CD4-positive, CD25-positive, alpha-beta regulatory T cell (primary cell): Measurements from ENCODE around the gene RGS19. TPM values are rescaled to one million over a fixed set of nuclear protein-coding genes. Genes with fewer than 3 reads are reported as not detected.
"Not testable (repeated sequence)": the region's sequence is repeated elsewhere in the genome, so short reads cannot be mapped to it uniquely, and the experiment has no call there.

Experiments
- ATAC-seq, 2 donors: fragments of 150-1000 bp; cut with Tn5 transposase; one replicate each; pipeline ENCODE4 v1.10.0; 2021; ENCODE audit warnings: low read depth in 2 of 2, moderate number of reproducible peaks in 2 of 2, moderate library complexity in 1 of 2
- DNase-seq, 3 donors: peaks; one replicate each; pipeline versions ENCODE4 v3.0.0 to v3.0.0-alpha.2; 2012 to 2022; ENCODE audit warnings: mixed read lengths in 1 of 3
- H3K27ac ChIP-seq: one replicate; pipeline ENCODE4 v1.7.0; 2013; ENCODE audit warnings: mild to moderate bottlenecking, low read length; ENCODE audit not compliant: insufficient read depth, poor library complexity, severe bottlenecking
- H3K27me3 ChIP-seq: one replicate; pipeline ENCODE4 v1.7.0; 2013; ENCODE audit warnings: low read length; ENCODE audit not compliant: control insufficient read depth, insufficient read depth
- H3K36me3 ChIP-seq: one replicate; pipeline ENCODE4 v1.7.0; 2013; ENCODE audit warnings: mild to moderate bottlenecking, low read length, moderate library complexity; ENCODE audit not compliant: control insufficient read depth, insufficient read depth
- H3K4me1 ChIP-seq: 2 replicates; pipeline ENCODE4 v1.7.0; 2013; ENCODE audit warnings: mild to moderate bottlenecking, low read length; ENCODE audit not compliant: insufficient read depth, control insufficient read depth, poor library complexity, severe bottlenecking
- H3K4me3 ChIP-seq: one replicate; pipeline ENCODE4 v1.7.0; 2013; ENCODE audit warnings: low read depth, mild to moderate bottlenecking, low read length, moderate library complexity
- H3K9me3 ChIP-seq, 2 experiments: 1 replicate in 1 of 2; 2 replicates in 1 of 2; pipeline ENCODE4 v1.7.0; 2013; ENCODE audit warnings: low read length in 2 of 2, mild to moderate bottlenecking in 1 of 2, moderate library complexity in 1 of 2; ENCODE audit not compliant: control insufficient read depth in 2 of 2
- H3K27ac Mint-ChIP-seq, 3 donors: one replicate each; pipeline ENCODE4 v1.8.0; 2020 to 2022; ENCODE audit warnings: mild to moderate bottlenecking in 3 of 3, mixed read lengths in 3 of 3, moderate library complexity in 2 of 3
- H3K27me3 Mint-ChIP-seq: one replicate; pipeline ENCODE4 v1.8.0; 2022; ENCODE audit warnings: mild to moderate bottlenecking, mixed read lengths
- H3K36me3 Mint-ChIP-seq: one replicate; pipeline ENCODE4 v1.8.0; 2020; ENCODE audit warnings: mixed read lengths
- H3K4me1 Mint-ChIP-seq, 4 donors: one replicate each; pipeline ENCODE4 v1.8.0; 2020 to 2022; ENCODE audit warnings: mixed read lengths in 4 of 4, mild to moderate bottlenecking in 1 of 4
- H3K4me3 Mint-ChIP-seq, 4 donors: one replicate each; pipeline ENCODE4 v1.8.0; 2020 to 2022; ENCODE audit warnings: mild to moderate bottlenecking in 4 of 4, mixed read lengths in 4 of 4, moderate library complexity in 3 of 4
- H3K9me3 Mint-ChIP-seq, 7 donors: one replicate each; pipeline ENCODE4 v1.8.0; 2020 to 2022; ENCODE audit warnings: mixed read lengths in 7 of 7, mild to moderate bottlenecking in 3 of 7, moderate library complexity in 2 of 7
- polyA plus RNA-seq, 4 donors: library from polyadenylated mRNA; unstranded; fragments of 300-500 nt; fragmentation: Illumina TruSeq; gene quantifications; one replicate each; pipeline ENCODE4 v1.2.3, GENCODE V29; 2021
- total RNA-seq: library from RNA; stranded (reverse); gene quantifications from one replicate; pipeline ENCODE4 v1.2.3, GENCODE V29; 2022

RGS19 gene
- total and polyA plus RNA-seq, 5 donors from 2014 or later, result 50.7 to 105 (median 85.2) TPM

DNA sequence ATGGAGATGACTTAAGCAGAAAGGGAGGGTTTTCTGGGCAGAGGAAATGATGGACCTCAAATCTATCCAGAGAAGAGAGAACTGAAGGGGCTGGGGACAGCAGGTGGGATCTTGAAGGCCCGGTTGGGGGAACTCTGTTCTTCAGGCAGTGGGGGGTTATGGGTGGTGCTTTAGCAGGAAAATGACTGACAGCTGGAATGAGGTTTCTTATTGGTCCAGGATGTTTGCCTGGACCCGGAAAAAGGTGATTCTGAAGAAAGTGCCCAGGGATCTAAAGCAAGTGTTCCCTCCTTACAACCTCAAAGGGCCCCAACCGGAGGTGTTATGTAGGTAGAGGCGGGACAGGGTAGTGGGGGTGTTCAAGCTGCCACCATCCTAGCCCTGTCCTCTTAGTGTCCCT lies 16.1 kb upstream of the RGS19 start:
- H3K4me3 ChIP-seq, result no peak overlapping the region
- no peaks in the 10 kb centered on the region for H3K9me3 ChIP-seq
- no peaks in the 10 kb centered on the region for H3K27me3 ChIP-seq
- no peak overlapping the region for H3K27ac ChIP-seq
- H3K4me1 ChIP-seq, result no peaks in the 10 kb centered on the region
- DNase-seq (no peak), ATAC-seq (no peak)
- Mint-ChIP-seq H3K4me3 (no peak overlapping the region), H3K36me3 (peaks cover 6% of the 10 kb centered on the region), H3K27me3 (no peaks in the 10 kb centered on the region), H3K27ac (no peak overlapping the region), H3K9me3 (peaks cover 0 to 5% (median 0%) of the 10 kb centered on the region in 7 donors), H3K4me1 (peaks cover 0 to 9% (median 3%) of the 10 kb centered on the region in 4 donors)
- no peaks in the 10 kb centered on the region for H3K36me3 ChIP-seq

DNA sequence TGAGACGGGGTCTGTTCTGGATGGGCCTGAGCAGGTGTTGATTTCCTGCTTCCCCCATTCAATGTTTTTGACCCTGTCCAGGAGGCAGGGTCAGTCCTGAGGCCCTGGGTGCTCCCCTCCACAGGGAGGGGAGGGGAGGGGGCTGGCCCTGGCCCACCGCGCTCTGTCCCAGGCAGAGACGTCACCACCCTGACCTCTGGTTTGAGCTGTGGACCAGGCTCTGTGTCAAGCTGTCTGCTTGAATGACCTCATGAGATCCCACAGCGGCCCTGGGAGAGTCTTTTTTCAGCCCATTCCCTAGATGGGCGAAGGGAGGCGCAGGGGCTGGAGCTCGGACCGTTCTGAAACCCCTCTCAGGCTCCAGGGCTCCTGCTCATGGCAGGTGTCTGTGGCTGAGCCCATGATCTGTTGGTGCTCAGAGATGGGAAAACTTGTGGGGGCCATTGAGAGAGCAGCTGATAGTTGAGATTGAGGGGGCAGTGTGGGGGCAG lies 13.7 kb upstream of the RGS19 start:
- H3K27me3 ChIP-seq, result no peaks in the 10 kb centered on the region
- no peak overlapping the region for H3K27ac ChIP-seq
- DNase-seq (no peak), ATAC-seq (no peak)
- Mint-ChIP-seq H3K9me3 (peaks cover 0 to 5% (median 3%) of the 10 kb centered on the region in 7 donors), H3K4me3 (no peak overlapping the region), H3K4me1 (peaks cover 0 to 7% (median 3%) of the 10 kb centered on the region in 4 donors), H3K27ac (no peak overlapping the region), H3K36me3 (peaks cover 9% of the 10 kb centered on the region), H3K27me3 (peaks cover 17% of the 10 kb centered on the region)
- no peaks in the 10 kb centered on the region for H3K9me3 ChIP-seq
- H3K36me3 ChIP-seq, result no peaks in the 10 kb centered on the region
- no peak overlapping the region for H3K4me3 ChIP-seq
- H3K4me1 ChIP-seq, result no peaks in the 10 kb centered on the region

GRCh38 chr20:64092258-64093012 lies 13.1 kb upstream of the RGS19 start:
- ATAC-seq (no peak), DNase-seq (no peak)
- Mint-ChIP-seq H3K4me3 (no peak overlapping the region), H3K27me3 (peaks cover 18% of the 10 kb centered on the region), H3K9me3 (peaks cover 0 to 5% (median 4%) of the 10 kb centered on the region in 7 donors), H3K4me1 (peaks cover 0 to 7% (median 5%) of the 10 kb centered on the region in 4 donors), H3K36me3 (peaks cover 9% of the 10 kb centered on the region), H3K27ac (no peak overlapping the region)
- no peak overlapping the region for H3K27ac ChIP-seq
- peaks cover 0 to 5% of the 10 kb centered on the region in 2 experiments for H3K9me3 ChIP-seq
- H3K36me3 ChIP-seq, result no peaks in the 10 kb centered on the region
- H3K4me1 ChIP-seq, result no peaks in the 10 kb centered on the region
- no peak overlapping the region for H3K4me3 ChIP-seq
- H3K27me3 ChIP-seq, result no peaks in the 10 kb centered on the region

GRCh38 chr20:64091770-64092169 lies 12.5 kb upstream of the RGS19 start:
- no peak for DNase-seq
- Mint-ChIP-seq H3K4me1 (peaks cover 0 to 7% (median 4%) of the 10 kb centered on the region in 4 donors), H3K9me3 (peaks cover 0 to 7% (median 2%) of the 10 kb centered on the region in 7 donors), H3K36me3 (peaks cover 7% of the 10 kb centered on the region), H3K4me3 (no peak overlapping the region), H3K27me3 (peaks cover 18% of the 10 kb centered on the region), H3K27ac (no peak overlapping the region)
- Histone ChIP-seq H3K9me3 (peaks cover 0 to 6% of the 10 kb centered on the region in 2 experiments), H3K4me3 (no peak overlapping the region), H3K36me3 (no peaks in the 10 kb centered on the region), H3K4me1 (no peaks in the 10 kb centered on the region), H3K27ac (no peak overlapping the region), H3K27me3 (no peaks in the 10 kb centered on the region)
- no peak for ATAC-seq

DNA sequence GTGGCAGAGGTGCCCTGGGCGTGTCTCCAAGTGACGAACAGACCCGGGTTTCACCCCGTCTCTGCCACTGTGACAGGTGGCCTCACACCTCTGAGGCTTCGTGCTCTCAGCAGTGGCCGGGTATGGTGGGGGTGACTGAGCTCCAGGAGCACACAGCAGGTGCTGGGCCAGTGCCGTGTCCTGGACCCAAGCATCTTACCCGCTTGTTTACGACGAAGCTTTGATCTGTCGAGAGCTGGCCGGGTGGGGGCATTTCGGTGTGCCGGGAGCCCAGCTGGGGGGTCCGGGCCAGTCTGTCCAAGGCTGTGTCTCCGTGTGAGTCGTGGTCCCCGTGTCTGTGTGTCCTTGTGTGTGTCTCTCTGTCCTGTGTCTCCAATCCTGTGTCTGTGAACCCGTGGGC lies 12.0 kb upstream of the RGS19 start:
- H3K4me3 ChIP-seq, result no peak overlapping the region
- Mint-ChIP-seq H3K27ac (no peak overlapping the region), H3K9me3 (peaks cover 0 to 9% (median 2%) of the 10 kb centered on the region in 7 donors), H3K4me3 (no peak overlapping the region), H3K27me3 (peaks cover 18% of the 10 kb centered on the region), H3K36me3 (peaks cover 3% of the 10 kb centered on the region), H3K4me1 (peaks cover 0 to 7% (median 2%) of the 10 kb centered on the region in 4 donors)
- DNase-seq (no peak), ATAC-seq (no peak)
- H3K27ac ChIP-seq, result no peak overlapping the region
- no peaks in the 10 kb centered on the region for H3K4me1 ChIP-seq
- H3K36me3 ChIP-seq, result no peaks in the 10 kb centered on the region
- H3K27me3 ChIP-seq, result no peaks in the 10 kb centered on the region
- peaks cover 0 to 6% of the 10 kb centered on the region in 2 experiments for H3K9me3 ChIP-seq

- Histone ChIP-seq H3K4me3 (no peak overlapping the region), H3K27me3 (peaks cover 4% of the 10 kb centered on the region), H3K27ac (no peak overlapping the region), H3K4me1 (no peaks in the 10 kb centered on the region), H3K36me3 (no peaks in the 10 kb centered on the region), H3K9me3 (peaks cover 0 to 6% of the 10 kb centered on the region in 2 experiments)
- ATAC-seq (no peak), DNase-seq (no peak)
- Mint-ChIP-seq H3K4me1 (peaks cover 0 to 8% (median 2%) of the 10 kb centered on the region in 4 donors), H3K27me3 (peaks cover 23% of the 10 kb centered on the region), H3K4me3 (no peak overlapping the region), H3K9me3 (peaks cover 0 to 9% (median 2%) of the 10 kb centered on the region in 7 donors), H3K36me3 (peaks cover 3% of the 10 kb centered on the region), H3K27ac (no peak overlapping the region)
These were observed 10.8 kb upstream of the RGS19 start for GRCh38 chr20:64090165-64090564.

DNA sequence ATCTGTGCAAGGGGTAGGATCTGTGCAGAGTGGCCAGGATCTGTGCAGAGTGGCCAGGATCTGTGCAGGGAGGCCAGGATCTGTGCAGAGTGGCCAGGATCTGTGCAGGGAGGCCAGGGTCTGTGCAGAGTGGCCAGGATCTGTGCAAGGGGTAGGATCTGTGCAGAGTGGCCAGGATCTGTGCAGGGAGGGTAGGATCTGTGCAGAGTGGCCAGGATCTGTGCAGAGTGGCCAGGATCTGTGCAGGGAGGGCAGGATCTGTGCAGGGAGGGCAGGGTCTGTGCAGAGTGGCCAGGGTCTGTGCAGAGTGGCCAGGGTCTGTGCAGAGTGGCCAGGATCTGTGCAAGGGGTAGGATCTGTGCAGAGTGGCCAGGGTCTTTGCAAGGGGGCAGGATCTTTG lies 9.3 kb upstream of the RGS19 start:
- not testable (repeated sequence) for H3K36me3 Mint-ChIP-seq, ATAC-seq, H3K4me3 Mint-ChIP-seq, H3K4me3 ChIP-seq, H3K27ac ChIP-seq, DNase-seq, H3K27ac Mint-ChIP-seq, H3K9me3 Mint-ChIP-seq, H3K36me3 ChIP-seq, H3K27me3 ChIP-seq, H3K9me3 ChIP-seq
- Mint-ChIP-seq H3K4me1 (peaks cover 0 to 14% (median 3%) of the 10 kb centered on the region in 4 donors), H3K27me3 (peaks cover 33% of the 10 kb centered on the region)
- H3K4me1 ChIP-seq, result peaks cover 10% of the 10 kb centered on the region
